ENCODE results near the gene USP13. TPM values are rescaled to one million over a fixed set of nuclear protein-coding genes. Genes with fewer than 3 reads are reported as not detected.

The USP13 gene
- total and polyA plus RNA-seq, 8 donors, result 16.3 to 26.3 (median 23.2) TPM

- H3K4me3 ChIP-seq, result no peak overlapping the region
- H3K36me3 ChIP-seq, result peaks cover 0 to 58% of the 10 kb centered on the region in 2 donors
- ATAC-seq, result no peak
- H3K4me1 ChIP-seq, result no peaks in the 10 kb centered on the region
- no peak for DNase-seq
- peaks cover 0 to under 1% of the 10 kb centered on the region in 2 donors for H3K9me3 ChIP-seq
- intact Hi-C loops (cut with DNase I), result no loop called here
- TF ChIP-seq, protein P1, sequence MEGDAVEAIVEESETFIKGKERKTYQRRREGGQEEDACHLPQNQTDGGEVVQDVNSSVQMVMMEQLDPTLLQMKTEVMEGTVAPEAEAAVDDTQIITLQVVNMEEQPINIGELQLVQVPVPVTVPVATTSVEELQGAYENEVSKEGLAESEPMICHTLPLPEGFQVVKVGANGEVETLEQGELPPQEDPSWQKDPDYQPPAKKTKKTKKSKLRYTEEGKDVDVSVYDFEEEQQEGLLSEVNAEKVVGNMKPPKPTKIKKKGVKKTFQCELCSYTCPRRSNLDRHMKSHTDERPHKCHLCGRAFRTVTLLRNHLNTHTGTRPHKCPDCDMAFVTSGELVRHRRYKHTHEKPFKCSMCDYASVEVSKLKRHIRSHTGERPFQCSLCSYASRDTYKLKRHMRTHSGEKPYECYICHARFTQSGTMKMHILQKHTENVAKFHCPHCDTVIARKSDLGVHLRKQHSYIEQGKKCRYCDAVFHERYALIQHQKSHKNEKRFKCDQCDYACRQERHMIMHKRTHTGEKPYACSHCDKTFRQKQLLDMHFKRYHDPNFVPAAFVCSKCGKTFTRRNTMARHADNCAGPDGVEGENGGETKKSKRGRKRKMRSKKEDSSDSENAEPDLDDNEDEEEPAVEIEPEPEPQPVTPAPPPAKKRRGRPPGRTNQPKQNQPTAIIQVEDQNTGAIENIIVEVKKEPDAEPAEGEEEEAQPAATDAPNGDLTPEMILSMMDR (IDR thresholded peaks at IDR 0.05), result no peak
- no peaks in the 10 kb centered on the region for H3K27me3 ChIP-seq
- H3K27ac ChIP-seq, result no peak overlapping the region
These were observed 112.6 kb downstream of the USP13 start for GRCh38 chr3:179765396-179765795.

- no peaks in the 10 kb centered on the region for H3K9me3 ChIP-seq
- no peaks in the 10 kb centered on the region for H3K27me3 ChIP-seq
- DNase-seq, result no peak
- peaks cover 0 to 50% of the 10 kb centered on the region in 2 donors for H3K36me3 ChIP-seq
- intact Hi-C loops (cut with DNase I), result no loop called here
- H3K4me3 ChIP-seq, result no peak overlapping the region
- no peak overlapping the region for H3K27ac ChIP-seq
- TF ChIP-seq, protein P1 (IDR thresholded peaks at IDR 0.05), result no peak
- H3K4me1 ChIP-seq, result no peaks in the 10 kb centered on the region
- no peak for ATAC-seq
These were observed 113.7 kb downstream of the USP13 start for GRCh38 chr3:179766416-179767133.

GRCh38 chr3:179768080-179768479 lies 115.2 kb downstream of the USP13 start:
- Histone ChIP-seq H3K36me3 (peaks cover 0 to 39% of the 10 kb centered on the region in 2 donors), H3K9me3 (no peaks in the 10 kb centered on the region), H3K4me3 (no peak overlapping the region), H3K4me1 (no peaks in the 10 kb centered on the region), H3K27ac (no peak overlapping the region), H3K27me3 (no peaks in the 10 kb centered on the region)
- intact Hi-C loops (cut with DNase I), result no loop called here
- ATAC-seq (peak; percentile 27), DNase-seq (peak in 1 of 4 donors; percentile 18)
- TF ChIP-seq, protein P1 (IDR thresholded peaks at IDR 0.05), result peak in 1 of 2 donors; percentile 17

DNA sequence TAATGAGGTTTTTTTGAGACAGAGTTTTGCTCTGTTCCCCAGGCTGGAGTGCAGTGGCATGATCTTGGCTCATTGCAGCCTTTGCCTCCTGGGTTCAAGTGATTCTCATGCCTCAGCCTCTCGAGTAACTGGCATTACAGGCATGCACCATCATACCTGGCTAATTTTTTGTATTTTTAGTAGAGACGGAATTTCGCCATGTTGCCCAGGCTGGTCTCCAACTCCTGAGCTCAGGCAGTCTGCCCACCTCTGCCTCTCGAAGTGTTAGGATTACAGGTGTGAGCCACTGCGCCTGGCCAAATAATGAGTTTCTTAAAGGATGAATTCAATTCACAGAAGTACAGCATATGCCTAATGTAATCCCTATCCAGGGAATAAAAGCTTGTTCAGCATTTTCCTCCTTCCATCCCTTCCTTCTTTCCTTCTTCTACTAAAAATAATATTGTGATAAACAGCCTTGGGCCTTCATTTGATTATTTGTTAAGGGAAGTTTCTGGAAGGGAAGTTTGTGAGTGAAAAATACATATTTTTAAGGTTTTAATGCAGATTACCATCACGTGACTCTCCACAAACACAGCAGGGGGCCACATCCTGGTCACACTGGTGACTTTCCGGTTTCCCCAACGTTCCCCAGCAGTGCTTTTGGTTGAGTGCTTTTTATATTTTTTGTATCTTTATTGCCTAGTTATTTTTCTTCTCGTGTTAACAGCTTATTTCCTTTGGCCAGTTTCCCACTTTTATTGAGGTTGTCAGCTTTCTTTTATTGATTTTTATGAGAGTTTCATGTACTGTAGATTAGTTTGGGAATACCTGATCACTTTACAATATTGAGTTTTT lies 116.8 kb downstream of the USP13 start:
- DNase-seq (no peak), ATAC-seq (no peak)
- Histone ChIP-seq H3K36me3 (peaks cover 0 to 40% of the 10 kb centered on the region in 2 donors), H3K4me3 (no peak overlapping the region), H3K27ac (no peak overlapping the region), H3K4me1 (no peaks in the 10 kb centered on the region), H3K27me3 (no peaks in the 10 kb centered on the region), H3K9me3 (peaks cover 0 to 3% of the 10 kb centered on the region in 2 donors)
- TF ChIP-seq, protein P1 (IDR thresholded peaks at IDR 0.05), result no peak
- intact Hi-C loops (cut with DNase I), result no loop called here

- Histone ChIP-seq H3K27ac (no peak overlapping the region), H3K27me3 (no peaks in the 10 kb centered on the region), H3K4me3 (no peak overlapping the region), H3K9me3 (peaks cover 0 to 8% of the 10 kb centered on the region in 2 donors), H3K36me3 (peaks cover 0 to 29% of the 10 kb centered on the region in 2 donors), H3K4me1 (no peaks in the 10 kb centered on the region)
- intact Hi-C loops (cut with DNase I), result no loop called here
- peak; percentile 80 for ATAC-seq
- DNase-seq, result no peak
- TF ChIP-seq, protein P1 (IDR thresholded peaks at IDR 0.05), result no peak
These were observed 119.0 kb downstream of the USP13 start for GRCh38 chr3:179771797-179772196.
